HepG2 (cell line): Measurements from ENCODE around the gene DSCAML1. TPM values are rescaled to one million over a fixed set of nuclear protein-coding genes. Genes with fewer than 3 reads are reported as not detected.

ENCODE experiments used
- ATAC-seq: fragments of 200-7000 bp; cut with Tn5 transposase; 3 replicates; pipeline ENCODE4 v1.9.1; 2020; ENCODE audit warnings: mild to moderate bottlenecking, moderate library complexity
- BruUV-seq: library from RNA; stranded (reverse); fragments of 400-500 nt; replicated peaks from 2 replicates; lab custom pipeline; 2021; lab: Mats Ljungman, UMichigan
- CTCF ChIA-PET: fragments of 300-600 bp; formaldehyde crosslinking; extraction: SDS; loops from one replicate; lab custom pipeline; 2021; ENCODE audit warnings: low total read pairs, inconsistent platforms, low intra/inter-chr PET ratio; lab: Yijun Ruan, JAX
- POLR2A ChIA-PET: fragments of 350-600 bp; sonication (Branson Sonifier 250); formaldehyde crosslinking; loops from one replicate; lab custom pipeline; 2020; ENCODE audit warnings: antibody characterized with exemption, inconsistent platforms; lab: Yijun Ruan, JAX
- DNase-seq: peaks from one replicate; pipeline ENCODE4 v3.0.0-alpha.2; 2015; ENCODE audit warnings: low spot score
- FAIRE-seq: peaks from 3 replicates; lab custom pipeline; 2011; peaks lifted over from hg19 to GRCh38; lab: Jason Lieb, UNC
- H2AFZ ChIP-seq: one replicate; pipeline ENCODE4 v1.6.1; 2011; ENCODE audit warnings: low read length, inconsistent platforms
- H3K27ac ChIP-seq: fragments of 300-600 bp; 3 replicates; pipeline ENCODE4 v1.8.0; 2011; ENCODE audit warnings: mixed run types, mild to moderate bottlenecking, mixed read lengths, low read length, inconsistent platforms; ENCODE audit not compliant: insufficient read depth; ENCODE audit errors: extremely low read length
- H3K27me3 ChIP-seq, 2 experiments: fragments of 200-600 bp in 1 of 2; 2 replicates in 1 of 2; 3 replicates in 1 of 2; pipeline versions ENCODE4 v1.6.0 to v1.8.0; 2011; ENCODE audit warnings: low read length in 2 of 2, mild to moderate bottlenecking in 2 of 2, moderate library complexity in 2 of 2, inconsistent platforms in 1 of 2; ENCODE audit not compliant: insufficient read depth in 2 of 2, control insufficient read depth in 1 of 2
- H3K36me3 ChIP-seq, 2 experiments: fragments of 200-600 bp in 1 of 2; replicated peaks in 1 of 2; 2 replicates in 1 of 2; 3 replicates in 1 of 2; pipeline versions ENCODE4 v1.5.1 to v1.8.0; 2011; ENCODE audit warnings: low read length in 2 of 2, inconsistent platforms in 1 of 2; ENCODE audit not compliant: insufficient read depth in 2 of 2, control insufficient read depth in 1 of 2
- H3K4me1 ChIP-seq: 2 replicates; pipeline ENCODE4 v1.5.1; 2012; ENCODE audit warnings: low read length, inconsistent platforms; ENCODE audit not compliant: insufficient read depth
- H3K4me2 ChIP-seq: 2 replicates; pipeline ENCODE4 v1.6.0; 2011; ENCODE audit warnings: low read depth, low read length, inconsistent platforms
- H3K4me3 ChIP-seq, 3 experiments: fragments of 200-600 bp in 1 of 3; sonication (generic), shearing (Covaris generic) in 1 of 3; replicated peaks in 1 of 3; 2 replicates each; pipeline ENCODE4 v1.5.1; 2011 to 2016; ENCODE audit warnings: low read length in 3 of 3, inconsistent platforms in 2 of 3, low read depth in 2 of 3, mild to moderate bottlenecking in 2 of 3, control low read depth in 1 of 3, mixed read lengths in 1 of 3; ENCODE audit not compliant: insufficient read depth in 1 of 3
- H3K79me2 ChIP-seq: one replicate; pipeline ENCODE4 v1.6.1; 2011; ENCODE audit warnings: low read length, inconsistent platforms; ENCODE audit not compliant: insufficient read depth
- H3K9ac ChIP-seq: 2 replicates; pipeline ENCODE4 v1.6.0; 2011; ENCODE audit warnings: mild to moderate bottlenecking, low read depth, low read length, inconsistent platforms; ENCODE audit not compliant: insufficient read depth
- H3K9me3 ChIP-seq: 2 replicates; pipeline ENCODE4 v1.5.1; 2012; ENCODE audit warnings: mild to moderate bottlenecking, low read length
- H4K20me1 ChIP-seq: 2 replicates; pipeline ENCODE4 v1.6.0; 2011; ENCODE audit warnings: inconsistent platforms, mild to moderate bottlenecking, low read length, moderate library complexity; ENCODE audit not compliant: insufficient read depth
- CENPX ChIP-seq: sonication (generic); formaldehyde crosslinking; IDR thresholded peaks from 2 replicates; pipeline ENCODE4 v1.9.0; 2021; ENCODE audit warnings: mild to moderate bottlenecking, missing genetic modification reagents, moderate library complexity
- HOXA9 ChIP-seq: sonication (generic); formaldehyde crosslinking; IDR thresholded peaks from 2 replicates; pipeline ENCODE4 v1.8.1; 2022; ENCODE audit warnings: missing genetic modification reagents, mild to moderate bottlenecking, moderate library complexity, borderline replicate concordance
- ISX ChIP-seq: sonication (generic); formaldehyde crosslinking; conservative IDR thresholded peaks from 2 replicates; pipeline ENCODE4 v1.5.0; 2020; ENCODE audit warnings: missing genetic modification reagents
- LCORL ChIP-seq, 2 experiments: fragments of 450-650 bp in 1 of 2; sonication (generic) in 1 of 2; formaldehyde crosslinking in 1 of 2; IDR thresholded peaks; 2 replicates each; pipeline versions ENCODE4 v1.5.0 to v1.6.1; 2017 to 2020; ENCODE audit warnings: antibody characterized with exemption in 1 of 2, missing genetic modification reagents in 1 of 2
- NFATC3 ChIP-seq: sonication (generic); formaldehyde crosslinking; IDR thresholded peaks from 2 replicates; pipeline ENCODE4 v1.5.1; 2020; ENCODE audit warnings: mild to moderate bottlenecking, missing genetic modification reagents
- NFE2L2 ChIP-seq: fragments of 150-350 bp; IDR thresholded peaks from 2 replicates; pipeline ENCODE4 v1.6.1; 2014; ENCODE audit warnings: low read length
- PPARG ChIP-seq: conservative IDR thresholded peaks from 2 replicates; pipeline ENCODE4 v1.6.1; 2016; ENCODE audit warnings: missing biosample characterization, missing genetic modification reagents
- XBP1 ChIP-seq: sonication (generic); formaldehyde crosslinking; IDR thresholded peaks from 2 replicates; pipeline ENCODE4 v1.5.0; 2020; ENCODE audit warnings: missing genetic modification reagents
- ZKSCAN5 ChIP-seq: sonication (generic); formaldehyde crosslinking; IDR thresholded peaks from 2 replicates; pipeline ENCODE4 v1.5.1; 2020; ENCODE audit warnings: mild to moderate bottlenecking, missing genetic modification reagents
- ZNF180 ChIP-seq: sonication (generic); formaldehyde crosslinking; IDR thresholded peaks from 2 replicates; pipeline ENCODE4 v1.4.0; 2020; ENCODE audit warnings: low read depth, missing genetic modification reagents, borderline replicate concordance
- ZNF317 ChIP-seq: sonication (generic); formaldehyde crosslinking; IDR thresholded peaks from 2 replicates; pipeline ENCODE4 v1.5.0; 2020; ENCODE audit warnings: mild to moderate bottlenecking, missing genetic modification reagents
- ZNF430 ChIP-seq: sonication (generic); formaldehyde crosslinking; IDR thresholded peaks from 2 replicates; pipeline ENCODE4 v1.9.0; 2021; ENCODE audit warnings: mild to moderate bottlenecking, missing genetic modification reagents
- ZNF670 ChIP-seq: sonication (generic); formaldehyde crosslinking; IDR thresholded peaks from 2 replicates; pipeline ENCODE4 v1.8.0; 2022; ENCODE audit warnings: mild to moderate bottlenecking, missing genetic modification reagents, borderline replicate concordance
- ZSCAN21 ChIP-seq: sonication (generic); formaldehyde crosslinking; IDR thresholded peaks from 2 replicates; pipeline ENCODE4 v1.8.0; 2022; ENCODE audit warnings: mild to moderate bottlenecking, missing genetic modification reagents, moderate library complexity, borderline replicate concordance
- WGBS: methylation state at CpG from one replicate; pipeline ENCODE4 v1.1.6; 2017; ENCODE audit warnings: low lambda C conversion rate; 5-methylcytosine and 5-hydroxymethylcytosine counted together
- in situ Hi-C: cut with HindIII; loops from 2 replicates; pipeline ENCODE4 v1.10.0; 2017; ENCODE audit warnings: low pct_unique_long_range_greater_than_20kb; ENCODE audit not compliant: extremely low pct_ligation_motif_present
- intact Hi-C: fragments of 100-400 bp; cut with micrococcal nuclease; formaldehyde crosslinking; loops from one replicate; pipeline ENCODE4 v1.10.0; 2022; ENCODE audit not compliant: unreplicated experiment
- polyA plus RNA-seq, 8 experiments: library from polyadenylated mRNA; depleted of rRNA in 3 of 8; stranded (reverse) in 7 of 8; unstranded in 1 of 8; fragments of >200 nt; fragmentation: Illumina TruSeq in 4 of 8; extraction: Trizol in 4 of 8; gene quantifications; 2 replicates each; pipeline versions ENCODE4 v1.2.1 to v1.2.3, GENCODE V29; 2011 to 2016; ENCODE audit warnings: low read depth in 4 of 8, missing spikeins in 1 of 8, mixed read lengths in 1 of 8; ENCODE audit not compliant: insufficient read depth in 1 of 8
- total RNA-seq, 5 experiments: library from RNA; depleted of rRNA; stranded (reverse); fragments of >200 nt; fragmentation: Illumina TruSeq; extraction: Trizol; gene quantifications; 2 replicates each; pipeline ENCODE4 v1.2.3, GENCODE V29; 2016; ENCODE audit warnings: low read depth in 1 of 5

Gene DSCAML1
- total and polyA plus RNA-seq, 2 of the 13 experiments (the other 11 are each of a cell fraction or from before 2014, with no cell fraction given), result 0.29 to 0.40 TPM

GRCh38 chr11:117619661-117620060 is 177.4 kb downstream of the DSCAML1 start:
- no peaks in the 10 kb centered on the region for H4K20me1 ChIP-seq
- intact Hi-C loops, result no loop called here
- H2AFZ ChIP-seq, result no peak overlapping the region
- DNase-seq, result no peak
- peaks cover 14% of the 10 kb centered on the region for H3K9me3 ChIP-seq
- TF ChIP-seq LCORL (IDR thresholded peaks at IDR 0.05), result no peak
- TF ChIP-seq LCORL (CRISPR knock-in tag; IDR thresholded peaks at IDR 0.05), result no peak
- no peak for TF ChIP-seq ZKSCAN5 (CRISPR knock-in tag)
- TF ChIP-seq CENPX (CRISPR knock-in tag), result no peak
- TF ChIP-seq XBP1, result no peak
- TF ChIP-seq ISX (CRISPR knock-in tag), result no peak
- TF ChIP-seq ZNF430, result no peak
- TF ChIP-seq NFE2L2, result no peak
- TF ChIP-seq ZSCAN21 (CRISPR knock-in tag), result no peak
- no peak for TF ChIP-seq ZNF670
- no peak for TF ChIP-seq ZNF317
- no peak for TF ChIP-seq ZNF180 (CRISPR knock-in tag)
- no peak for TF ChIP-seq NFATC3 (CRISPR knock-in tag)
- TF ChIP-seq HOXA9 (CRISPR knock-in tag), result no peak
- no peak for TF ChIP-seq PPARG (CRISPR knock-in tag)
- ChIA-PET CTCF (no interaction called here), POLR2A (no interaction called here)
- no peak for ATAC-seq
- H3K36me3 ChIP-seq, result no peaks in the 10 kb centered on the region
- no peak overlapping the region for H3K4me3 ChIP-seq
- BruUV-seq, result no TSS peak
- WGBS, result 28% methylated on average over 4 of the region's 4 CpGs
- no peak overlapping the region for H3K27ac ChIP-seq
- H3K4me1 ChIP-seq, result no peaks in the 10 kb centered on the region
- no peak overlapping the region for H3K9ac ChIP-seq
- no peak overlapping the region for H3K4me2 ChIP-seq
- FAIRE-seq, result no peak
- in situ Hi-C loops, result no loop called here
- H3K79me2 ChIP-seq, result no peaks in the 10 kb centered on the region
- H3K27me3 ChIP-seq, result no peaks in the 10 kb centered on the region; a peak in 1 of 5 replicates
